Measurements from ENCODE around the gene CHSY3.

The CHSY3 gene

DNA sequence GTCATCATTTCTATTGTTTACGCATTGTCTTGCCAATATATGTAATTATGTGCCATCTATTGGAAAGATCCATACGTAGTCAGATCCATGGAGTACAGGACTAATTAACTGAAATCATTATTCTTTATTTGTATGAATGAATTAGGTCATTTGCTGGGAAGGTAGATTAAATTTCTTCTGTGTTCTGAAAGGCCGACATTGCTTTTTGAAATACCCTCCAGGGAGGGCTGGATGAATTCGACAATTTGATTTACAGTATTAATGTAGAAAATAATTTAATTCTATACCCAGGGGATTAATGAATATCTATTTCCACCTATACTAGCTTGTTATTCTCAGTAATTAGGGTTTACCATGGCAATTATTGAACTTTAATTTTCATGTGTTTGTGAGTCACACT, 117.6 kb downstream of the CHSY3 start:
- POLR2A ChIA-PET = no interaction called here
- DNase-seq (ENCODE audit: extremely low spot score) = no peak
- TF ChIP-seq, protein P1, sequence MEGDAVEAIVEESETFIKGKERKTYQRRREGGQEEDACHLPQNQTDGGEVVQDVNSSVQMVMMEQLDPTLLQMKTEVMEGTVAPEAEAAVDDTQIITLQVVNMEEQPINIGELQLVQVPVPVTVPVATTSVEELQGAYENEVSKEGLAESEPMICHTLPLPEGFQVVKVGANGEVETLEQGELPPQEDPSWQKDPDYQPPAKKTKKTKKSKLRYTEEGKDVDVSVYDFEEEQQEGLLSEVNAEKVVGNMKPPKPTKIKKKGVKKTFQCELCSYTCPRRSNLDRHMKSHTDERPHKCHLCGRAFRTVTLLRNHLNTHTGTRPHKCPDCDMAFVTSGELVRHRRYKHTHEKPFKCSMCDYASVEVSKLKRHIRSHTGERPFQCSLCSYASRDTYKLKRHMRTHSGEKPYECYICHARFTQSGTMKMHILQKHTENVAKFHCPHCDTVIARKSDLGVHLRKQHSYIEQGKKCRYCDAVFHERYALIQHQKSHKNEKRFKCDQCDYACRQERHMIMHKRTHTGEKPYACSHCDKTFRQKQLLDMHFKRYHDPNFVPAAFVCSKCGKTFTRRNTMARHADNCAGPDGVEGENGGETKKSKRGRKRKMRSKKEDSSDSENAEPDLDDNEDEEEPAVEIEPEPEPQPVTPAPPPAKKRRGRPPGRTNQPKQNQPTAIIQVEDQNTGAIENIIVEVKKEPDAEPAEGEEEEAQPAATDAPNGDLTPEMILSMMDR (IDR thresholded peaks at IDR 0.05; ENCODE audit: control extremely low read depth, extremely low read depth, low read depth, missing control alignments) = no peak
- CTCF ChIA-PET = no interaction called here

DNA sequence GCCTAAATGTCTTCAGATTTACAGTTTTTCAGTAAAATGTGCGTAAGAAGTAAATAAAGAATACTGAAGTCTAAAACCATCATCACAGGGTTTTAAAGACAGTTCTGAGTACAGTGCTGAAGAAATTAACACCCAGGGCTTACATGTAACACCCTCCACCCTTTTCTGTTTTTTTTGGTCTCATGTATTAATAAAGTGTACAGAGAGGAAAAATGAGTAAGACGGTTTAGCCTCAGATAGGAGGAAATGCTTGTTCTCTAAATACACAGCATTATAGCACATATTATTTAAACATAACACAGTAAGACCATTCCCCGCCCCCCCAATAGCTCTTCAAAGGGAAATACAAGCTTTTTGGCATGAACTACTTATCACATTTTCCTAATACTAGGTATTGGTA, 119.3 kb downstream of the CHSY3 start:
- TF ChIP-seq, protein P1 (IDR thresholded peaks at IDR 0.05; ENCODE audit: control extremely low read depth, extremely low read depth, low read depth, missing control alignments) = no peak
- ChIA-PET POLR2A (no interaction called here), CTCF (no interaction called here)
- DNase-seq (ENCODE audit: extremely low spot score) = no peak

DNA sequence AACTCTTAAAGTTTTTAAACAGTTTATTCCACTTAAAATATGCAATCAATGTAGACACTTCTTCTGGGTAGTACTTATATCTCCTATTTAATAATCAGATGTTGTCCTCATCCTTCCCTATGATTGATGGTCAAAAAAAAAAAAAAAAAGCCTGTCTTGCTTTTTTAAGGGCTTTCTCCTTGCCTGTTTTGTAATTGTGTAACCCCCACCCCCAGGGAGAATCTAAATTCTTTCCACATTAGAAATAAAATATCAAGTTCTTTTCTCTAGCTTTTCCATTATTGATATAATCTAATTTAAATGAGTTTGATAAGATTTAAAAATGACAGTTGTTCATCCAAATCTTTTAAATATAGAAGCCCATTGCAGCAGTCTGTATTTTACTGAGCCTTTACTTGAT, 119.7 kb downstream of the CHSY3 start:
- ChIA-PET POLR2A (no interaction called here), CTCF (no interaction called here)
- TF ChIP-seq, protein P1 (IDR thresholded peaks at IDR 0.05; ENCODE audit: control extremely low read depth, extremely low read depth, low read depth, missing control alignments) = no peak
- DNase-seq (ENCODE audit: extremely low spot score) = no peak

DNA sequence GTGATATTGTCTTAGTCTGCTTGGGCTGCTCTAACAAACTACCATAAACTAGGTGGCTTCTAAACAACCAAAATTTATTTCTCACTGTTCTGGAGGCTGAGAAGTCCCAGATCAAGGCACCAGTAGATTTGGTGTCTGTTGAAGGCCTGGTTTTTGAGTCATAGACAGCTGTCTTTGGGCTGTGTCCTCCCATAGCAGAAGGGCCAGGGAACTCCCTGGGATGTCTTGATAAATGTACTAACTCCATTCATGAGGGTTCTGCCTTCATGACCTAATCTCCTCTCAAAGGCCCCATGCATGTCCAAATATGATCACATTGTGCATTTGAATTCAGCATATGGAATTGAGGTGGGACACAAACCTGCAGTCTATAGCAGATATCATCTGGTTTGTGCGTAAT, 121.2 kb downstream of the CHSY3 start:
- CTCF ChIA-PET = no interaction called here
- POLR2A ChIA-PET = no interaction called here
- TF ChIP-seq, protein P1 (IDR thresholded peaks at IDR 0.05; ENCODE audit: control extremely low read depth, extremely low read depth, low read depth, missing control alignments) = no peak
- no peak for DNase-seq (ENCODE audit: extremely low spot score)

DNA sequence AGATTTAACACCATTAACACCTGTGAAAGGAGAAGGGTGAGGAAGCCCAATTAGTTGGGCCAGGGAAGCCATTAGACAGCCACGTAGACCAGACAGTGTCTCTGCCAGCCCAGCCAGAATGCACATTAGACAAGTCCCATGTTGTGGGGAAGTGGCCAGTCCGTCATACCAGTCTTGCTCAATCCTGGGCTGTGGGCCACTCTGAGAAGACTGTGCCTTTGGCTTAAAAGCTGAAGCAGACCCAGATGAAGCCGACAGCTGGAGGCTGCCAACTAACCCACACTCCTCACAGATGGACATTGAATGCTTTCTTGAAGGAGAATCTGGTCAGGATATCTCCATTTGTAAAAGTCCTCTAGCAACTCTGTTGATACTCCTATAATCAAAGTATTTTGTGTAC, 128.5 kb downstream of the CHSY3 start:
- ChIA-PET CTCF (no interaction called here), POLR2A (no interaction called here)
- TF ChIP-seq, protein P1 (IDR thresholded peaks at IDR 0.05; ENCODE audit: control extremely low read depth, extremely low read depth, low read depth, missing control alignments) = no peak
- DNase-seq (ENCODE audit: extremely low spot score) = no peak

DNA sequence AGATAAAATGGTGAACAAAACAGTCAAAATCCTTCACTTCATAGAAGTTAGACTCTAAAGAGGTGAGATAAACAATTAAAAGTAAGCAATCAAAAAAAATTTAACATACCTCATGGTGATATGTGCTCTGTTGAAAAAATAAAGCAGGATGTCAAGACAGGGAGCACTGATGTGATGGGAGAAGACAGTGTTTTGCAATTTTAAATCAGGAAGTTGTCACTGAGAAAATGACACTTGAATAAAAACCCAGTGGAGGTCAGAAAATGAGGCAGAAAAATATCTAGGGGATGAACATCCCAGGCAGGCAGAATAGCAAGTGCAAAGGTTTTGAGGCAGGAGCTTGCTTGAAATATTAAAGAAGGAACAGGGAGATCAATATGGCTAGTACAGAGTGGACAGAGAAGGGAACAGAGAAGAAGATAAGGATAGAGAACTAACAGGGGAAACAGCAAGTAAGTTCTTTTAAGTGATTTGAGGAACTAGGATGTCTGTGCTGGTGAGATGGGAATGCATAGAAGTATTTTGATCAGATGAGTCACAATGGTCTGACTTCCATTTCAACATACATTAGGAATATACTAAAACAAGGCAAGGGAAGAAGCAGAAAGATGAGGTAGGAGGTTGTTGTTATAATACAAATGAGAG, 130.4 kb downstream of the CHSY3 start:
- ChIA-PET POLR2A (no interaction called here), CTCF (no interaction called here)
- TF ChIP-seq, protein P1 (IDR thresholded peaks at IDR 0.05; ENCODE audit: control extremely low read depth, extremely low read depth, low read depth, missing control alignments) = no peak
- DNase-seq (ENCODE audit: extremely low spot score) = no peak

DNA sequence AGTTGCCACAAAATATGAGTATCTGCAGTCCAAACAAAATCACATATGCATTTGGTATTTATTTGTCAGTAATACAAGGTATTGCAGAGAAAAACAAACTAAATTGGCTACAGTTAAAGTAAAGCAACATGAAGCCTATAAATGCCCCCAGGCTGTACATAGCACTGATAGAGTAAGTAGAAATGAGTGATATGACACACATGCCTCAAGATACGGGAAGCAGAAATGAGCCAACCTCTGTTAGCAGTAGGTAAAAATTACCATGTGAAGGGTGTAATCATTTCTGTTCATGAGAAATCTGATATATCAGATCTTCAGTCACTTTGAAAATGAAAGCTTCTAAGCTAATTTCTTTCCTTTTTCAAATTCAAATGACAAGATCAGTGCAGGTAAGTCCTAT, 131.1 kb downstream of the CHSY3 start:
- CTCF ChIA-PET = no interaction called here
- DNase-seq (ENCODE audit: extremely low spot score) = no peak
- TF ChIP-seq, protein P1 (IDR thresholded peaks at IDR 0.05; ENCODE audit: control extremely low read depth, extremely low read depth, low read depth, missing control alignments) = no peak
- POLR2A ChIA-PET = no interaction called here
